ENCODE data around the gene GPATCH3.

Gene GPATCH3

GRCh38 chr1:26894263-26894662 lies 6.0 kb downstream of the GPATCH3 start:
- peaks cover 2% of the 10 kb centered on the region; the same call in 1 of the 2 replicates for H3K4me1 ChIP-seq
- no peaks in the 10 kb centered on the region for H3K9me3 ChIP-seq
- no peak overlapping the region for H3K4me3 ChIP-seq (ENCODE audit: low read depth, low read length)
- H3K27me3 ChIP-seq: no peaks in the 10 kb centered on the region
- H3K36me3 ChIP-seq: peaks cover 5% of the 10 kb centered on the region
- TF ChIP-seq, protein P1, sequence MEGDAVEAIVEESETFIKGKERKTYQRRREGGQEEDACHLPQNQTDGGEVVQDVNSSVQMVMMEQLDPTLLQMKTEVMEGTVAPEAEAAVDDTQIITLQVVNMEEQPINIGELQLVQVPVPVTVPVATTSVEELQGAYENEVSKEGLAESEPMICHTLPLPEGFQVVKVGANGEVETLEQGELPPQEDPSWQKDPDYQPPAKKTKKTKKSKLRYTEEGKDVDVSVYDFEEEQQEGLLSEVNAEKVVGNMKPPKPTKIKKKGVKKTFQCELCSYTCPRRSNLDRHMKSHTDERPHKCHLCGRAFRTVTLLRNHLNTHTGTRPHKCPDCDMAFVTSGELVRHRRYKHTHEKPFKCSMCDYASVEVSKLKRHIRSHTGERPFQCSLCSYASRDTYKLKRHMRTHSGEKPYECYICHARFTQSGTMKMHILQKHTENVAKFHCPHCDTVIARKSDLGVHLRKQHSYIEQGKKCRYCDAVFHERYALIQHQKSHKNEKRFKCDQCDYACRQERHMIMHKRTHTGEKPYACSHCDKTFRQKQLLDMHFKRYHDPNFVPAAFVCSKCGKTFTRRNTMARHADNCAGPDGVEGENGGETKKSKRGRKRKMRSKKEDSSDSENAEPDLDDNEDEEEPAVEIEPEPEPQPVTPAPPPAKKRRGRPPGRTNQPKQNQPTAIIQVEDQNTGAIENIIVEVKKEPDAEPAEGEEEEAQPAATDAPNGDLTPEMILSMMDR (IDR thresholded peaks at IDR 0.05; ENCODE audit: low read depth, low read length): no peak
- no peak for DNase-seq

DNA sequence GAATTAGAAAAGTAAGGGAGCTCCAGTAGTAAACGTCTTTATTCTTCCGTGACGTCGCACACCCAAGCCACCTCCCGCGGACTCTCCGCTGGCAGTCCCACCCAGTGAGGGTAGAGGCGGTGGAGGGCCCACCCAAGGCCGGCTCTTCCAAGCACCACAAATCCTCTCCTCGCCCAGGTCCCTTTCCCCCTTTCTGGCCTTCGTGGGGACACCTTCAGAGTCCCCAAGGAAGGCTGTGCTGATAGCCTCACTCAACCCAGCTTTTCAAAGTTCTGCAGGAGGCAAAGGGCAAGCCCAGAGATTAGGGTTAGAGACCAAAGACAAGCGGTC lies 9.8 kb downstream of the GPATCH3 start:
- H3K36me3 ChIP-seq: peaks cover 17% of the 10 kb centered on the region
- no peaks in the 10 kb centered on the region for H3K9me3 ChIP-seq
- no peak for DNase-seq
- no peaks in the 10 kb centered on the region for H3K27me3 ChIP-seq
- peak overlapping the region; percentile 76 for H3K4me3 ChIP-seq (ENCODE audit: low read depth, low read length)
- TF ChIP-seq, protein P1 (IDR thresholded peaks at IDR 0.05; ENCODE audit: low read depth, low read length): no peak
- no peaks in the 10 kb centered on the region for H3K4me1 ChIP-seq

GRCh38 chr1:26889551-26890466 lies 10.5 kb downstream of the GPATCH3 start, which contains the start of gene GPN2:
Gene GPN2, minus strand, starts transcription at chr1:26890283. Its CDS starts 187 bp downstream, at chr1:26890096.
- peak; percentile 74 for DNase-seq
- peaks cover 17% of the 10 kb centered on the region for H3K36me3 ChIP-seq
- no peaks in the 10 kb centered on the region for H3K9me3 ChIP-seq
- H3K27me3 ChIP-seq: no peaks in the 10 kb centered on the region
- H3K4me1 ChIP-seq: no peaks in the 10 kb centered on the region
- TF ChIP-seq, protein P1 (IDR thresholded peaks at IDR 0.05; ENCODE audit: low read depth, low read length): no peak
- peak within 1 kb of the TSS; percentile 76 for H3K4me3 ChIP-seq (ENCODE audit: low read depth, low read length)

- TF ChIP-seq, protein P1 (IDR thresholded peaks at IDR 0.05; ENCODE audit: low read depth, low read length): no peak
- no peaks in the 10 kb centered on the region for H3K9me3 ChIP-seq
- peaks cover 24% of the 10 kb centered on the region for H3K36me3 ChIP-seq
- no peaks in the 10 kb centered on the region for H3K27me3 ChIP-seq
- H3K4me1 ChIP-seq: no peaks in the 10 kb centered on the region
- DNase-seq: no peak
- H3K4me3 ChIP-seq (ENCODE audit: low read depth, low read length): no peak overlapping the region
These were observed 12.0 kb downstream of the GPATCH3 start for GRCh38 chr1:26888231-26888630.

GRCh38 chr1:26887125-26887524 lies 13.1 kb downstream of the GPATCH3 start:
- no peaks in the 10 kb centered on the region for H3K4me1 ChIP-seq
- H3K4me3 ChIP-seq (ENCODE audit: low read depth, low read length): no peak overlapping the region
- peaks cover 25% of the 10 kb centered on the region for H3K36me3 ChIP-seq
- DNase-seq: no peak
- TF ChIP-seq, protein P1 (IDR thresholded peaks at IDR 0.05; ENCODE audit: low read depth, low read length): peak; percentile 45
- H3K9me3 ChIP-seq: no peaks in the 10 kb centered on the region
- no peaks in the 10 kb centered on the region for H3K27me3 ChIP-seq
